GM12892 (cell line): Measurements from ENCODE around the gene UXS1.

Experiments
- DNase-seq: peaks from one replicate; pipeline ENCODE4 v3.0.0; 2011; ENCODE audit not compliant: insufficient read length
- FAIRE-seq: peaks from 2 replicates; lab custom pipeline; 2011; peaks lifted over from hg19 to GRCh38; lab: Jason Lieb, UNC
- POLR2A ChIP-seq: IDR thresholded peaks from 2 replicates; pipeline ENCODE4 v1.6.1; 2011; ENCODE audit warnings: low read depth, low read length, control low read depth
- POLR2AphosphoS5 ChIP-seq: IDR thresholded peaks from 2 replicates; pipeline ENCODE4 v1.6.1; 2011; ENCODE audit warnings: low read depth, low read length, control low read depth
- TAF1 ChIP-seq: IDR thresholded peaks from 2 replicates; pipeline ENCODE4 v1.6.1; 2011; ENCODE audit warnings: low read depth, mild to moderate bottlenecking, control low read depth, low read length, borderline replicate concordance

Gene UXS1

DNA sequence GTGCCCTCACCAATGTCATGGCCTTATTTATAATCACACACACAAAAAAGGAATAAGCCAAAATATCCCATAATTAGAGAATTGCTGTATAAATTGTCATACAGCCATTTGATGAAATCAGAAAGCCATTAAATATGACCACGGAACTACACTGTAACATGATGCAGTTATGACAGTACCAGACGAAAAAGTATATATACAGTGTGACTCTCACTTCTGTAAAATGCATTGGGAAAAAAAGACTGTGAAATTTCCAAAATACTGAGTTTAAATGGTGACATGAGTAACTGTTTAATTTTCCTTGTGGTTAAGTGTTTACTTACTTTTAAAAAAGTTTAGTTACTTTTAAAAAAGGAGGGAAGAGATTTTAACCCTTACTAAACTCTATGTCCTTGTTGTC is 25.4 kb downstream of the UXS1 start:
- FAIRE-seq (no peak), DNase-seq (no peak)
- TF ChIP-seq TAF1 (no peak), POLR2AphosphoS5 (no peak), POLR2A (no peak)

DNA sequence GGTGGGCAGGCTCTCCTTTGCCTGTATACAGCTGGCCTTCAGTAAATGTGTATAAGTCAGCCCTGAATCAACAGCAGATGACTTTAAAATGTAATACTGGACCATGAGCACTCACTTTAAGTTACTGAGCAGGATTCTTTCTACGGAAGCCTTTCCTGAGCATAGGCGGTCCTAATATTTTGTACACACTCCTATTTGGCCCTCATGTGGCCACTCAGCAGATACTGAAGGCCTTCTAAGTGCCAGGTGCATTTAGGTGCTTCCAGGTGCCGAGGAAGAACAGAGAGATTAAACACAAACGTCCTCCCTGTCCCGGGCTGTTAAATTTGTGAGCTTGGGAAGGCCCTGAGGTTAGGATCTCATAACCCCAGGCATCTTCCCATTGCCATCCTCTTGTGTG is 27.0 kb downstream of the UXS1 start:
- no peak for FAIRE-seq
- no peak for DNase-seq
- TF ChIP-seq TAF1 = no peak
- no peak for TF ChIP-seq POLR2AphosphoS5
- TF ChIP-seq POLR2A = no peak

DNA sequence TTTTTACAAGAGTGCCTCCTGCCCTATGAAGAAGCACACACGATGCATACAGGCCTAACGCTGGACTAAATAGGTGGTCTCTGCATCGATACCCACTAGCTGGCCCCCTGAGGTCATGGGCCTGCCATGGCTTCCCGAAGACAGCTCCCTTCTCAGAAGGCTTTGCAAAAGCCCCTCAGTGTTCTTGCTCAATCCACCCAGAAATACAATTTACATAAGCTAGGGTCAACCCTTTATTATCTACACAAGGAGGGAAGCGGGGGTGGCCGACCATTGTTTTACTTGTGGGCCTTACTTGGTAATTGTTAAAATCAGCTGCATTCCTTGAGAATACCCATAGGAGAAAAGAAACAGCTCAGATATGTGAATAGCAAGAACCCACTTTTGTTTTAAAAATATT is 28.5 kb downstream of the UXS1 start:
- FAIRE-seq = no peak
- TF ChIP-seq POLR2A (no peak), TAF1 (no peak), POLR2AphosphoS5 (no peak)
- no peak for DNase-seq

DNA sequence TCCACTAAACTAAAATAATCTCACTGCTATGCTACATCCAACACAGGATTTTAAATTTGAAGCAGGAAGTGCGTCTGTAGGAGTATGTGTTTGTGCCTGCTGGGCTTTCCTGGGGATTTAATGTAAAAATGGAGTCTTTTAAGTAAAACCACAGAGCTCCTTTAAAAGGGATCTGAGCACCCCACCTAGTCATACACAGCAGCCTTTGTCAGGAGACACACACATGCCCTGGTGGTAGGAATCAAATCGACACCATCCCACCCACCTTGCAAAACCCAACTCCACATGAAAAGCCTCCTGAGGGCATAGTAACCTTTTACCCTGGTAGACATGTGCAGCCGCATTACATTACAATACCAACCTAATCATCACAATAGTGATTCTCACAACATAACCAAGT is 29.1 kb downstream of the UXS1 start:
- FAIRE-seq (no peak), DNase-seq (no peak)
- TF ChIP-seq POLR2AphosphoS5 (no peak), TAF1 (no peak), POLR2A (no peak)

DNA sequence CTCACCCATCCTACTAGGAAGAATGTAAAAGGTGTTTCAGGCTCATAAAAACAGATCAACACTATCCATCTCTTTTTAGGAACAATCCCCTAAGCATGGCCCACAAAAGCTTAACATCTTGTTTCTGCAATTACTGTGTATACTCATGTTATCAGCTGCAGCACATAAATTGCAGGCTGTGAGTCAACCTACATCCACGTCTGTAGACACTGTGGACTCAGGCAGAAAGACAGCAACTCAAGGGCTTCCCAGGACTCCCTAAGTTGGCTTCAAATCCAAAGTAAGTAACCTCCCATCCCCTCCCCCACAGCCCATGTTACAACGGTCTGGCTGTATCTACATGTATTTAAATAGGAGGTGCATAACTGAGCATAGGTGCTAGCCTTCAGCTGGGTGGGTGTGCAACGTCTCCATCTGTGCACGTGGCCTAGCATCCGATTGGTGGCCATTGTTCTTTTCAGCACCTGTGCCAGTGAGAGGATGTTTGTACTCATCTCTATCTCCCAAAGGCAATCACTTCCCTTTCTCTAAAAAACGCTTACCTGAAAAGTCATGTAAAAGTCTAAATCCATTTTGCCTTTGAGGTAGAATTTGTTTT is 30.1 kb downstream of the UXS1 start:
- DNase-seq (no peak), FAIRE-seq (peak; percentile 30)
- TF ChIP-seq POLR2AphosphoS5 (no peak), POLR2A (no peak), TAF1 (no peak)

DNA sequence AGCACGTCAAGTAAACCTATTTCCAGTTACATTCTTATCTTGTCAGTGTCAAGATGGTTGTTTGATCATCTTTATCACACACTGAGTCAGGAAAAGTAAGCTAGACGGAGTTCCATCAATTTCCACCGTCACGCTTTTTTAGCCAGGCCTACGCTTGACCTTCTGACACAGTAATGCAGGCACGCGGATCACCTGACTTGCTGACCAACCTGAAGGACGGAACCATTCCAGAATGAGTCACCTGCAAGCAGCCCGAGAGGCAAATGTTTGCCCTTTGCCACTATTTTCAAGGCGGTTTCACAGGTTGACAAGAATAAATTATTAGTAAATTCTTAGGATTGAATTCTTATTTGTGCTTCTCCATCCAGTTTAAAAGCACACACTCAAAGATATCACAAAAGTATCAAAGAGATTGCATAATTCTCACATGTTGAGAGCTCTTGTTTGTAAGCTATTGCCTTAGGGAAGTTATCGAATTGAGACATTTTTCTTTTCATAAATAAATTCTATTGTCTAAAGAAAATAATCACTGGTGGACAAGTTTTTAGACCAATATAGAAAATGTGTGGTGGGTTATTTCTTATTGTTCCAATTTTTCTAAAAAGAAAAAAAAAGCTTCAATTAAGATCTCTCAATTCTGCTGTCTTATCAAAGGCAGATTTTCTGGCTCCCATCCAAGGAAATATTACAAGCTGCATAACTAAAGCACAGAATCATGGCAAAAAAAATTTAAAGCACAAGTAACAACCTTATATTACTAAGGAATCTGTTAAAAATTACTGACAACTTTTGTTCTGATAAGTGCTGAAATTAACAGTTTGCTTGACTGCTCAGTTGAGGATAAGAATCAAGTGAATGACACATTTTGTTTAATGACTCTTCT is 31.9 kb downstream of the UXS1 start:
- no peak for DNase-seq
- TF ChIP-seq POLR2A = no peak
- no peak for TF ChIP-seq POLR2AphosphoS5
- no peak for TF ChIP-seq TAF1
- no peak for FAIRE-seq

DNA sequence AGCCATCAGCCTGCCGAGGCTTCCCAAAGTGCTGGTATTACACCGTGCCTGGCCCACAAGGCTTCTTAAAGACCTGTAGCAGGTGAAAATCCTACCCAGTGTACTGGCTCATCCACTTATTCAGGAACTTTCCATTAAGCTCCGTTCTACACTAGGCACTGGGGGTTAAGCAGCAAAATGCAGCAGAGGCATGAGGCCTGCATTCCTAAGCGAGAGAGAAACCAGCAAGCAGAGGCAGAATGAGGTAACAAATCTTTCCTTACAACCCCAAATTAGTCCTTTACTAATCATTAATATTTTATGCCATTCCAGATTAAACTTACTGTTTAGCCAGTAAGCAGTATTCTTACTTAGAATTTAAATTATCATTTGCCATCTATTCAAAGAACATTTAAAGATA is 32.8 kb downstream of the UXS1 start:
- no peak for TF ChIP-seq POLR2A
- no peak for TF ChIP-seq POLR2AphosphoS5
- TF ChIP-seq TAF1 = no peak
- DNase-seq (no peak), FAIRE-seq (no peak)

DNA sequence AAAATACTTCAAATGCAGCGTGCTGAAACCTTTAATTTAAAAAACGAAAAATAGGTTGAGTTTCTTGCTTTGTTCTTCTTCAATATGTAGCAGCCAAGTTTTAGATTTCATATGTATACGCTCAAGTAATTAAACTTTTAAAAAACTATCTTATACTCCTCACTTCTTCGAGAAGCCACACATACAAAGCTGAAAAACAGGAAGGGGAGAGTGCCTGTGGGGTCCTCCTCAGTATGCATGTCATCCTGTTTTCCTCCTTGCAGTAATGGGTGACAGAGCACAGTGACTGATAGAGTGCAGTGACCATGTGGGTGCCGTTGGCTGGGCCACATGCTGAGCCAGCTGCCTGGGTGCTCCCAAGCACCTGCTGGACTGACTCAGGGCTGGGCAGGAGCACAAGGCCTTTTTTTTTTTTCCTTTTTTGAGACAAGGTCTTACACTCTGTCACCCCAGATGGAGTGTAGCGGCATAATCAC is 33.3 kb downstream of the UXS1 start:
- no peak for TF ChIP-seq POLR2AphosphoS5
- no peak for TF ChIP-seq TAF1
- no peak for TF ChIP-seq POLR2A
- FAIRE-seq (peak; percentile 9), DNase-seq (no peak)

DNA sequence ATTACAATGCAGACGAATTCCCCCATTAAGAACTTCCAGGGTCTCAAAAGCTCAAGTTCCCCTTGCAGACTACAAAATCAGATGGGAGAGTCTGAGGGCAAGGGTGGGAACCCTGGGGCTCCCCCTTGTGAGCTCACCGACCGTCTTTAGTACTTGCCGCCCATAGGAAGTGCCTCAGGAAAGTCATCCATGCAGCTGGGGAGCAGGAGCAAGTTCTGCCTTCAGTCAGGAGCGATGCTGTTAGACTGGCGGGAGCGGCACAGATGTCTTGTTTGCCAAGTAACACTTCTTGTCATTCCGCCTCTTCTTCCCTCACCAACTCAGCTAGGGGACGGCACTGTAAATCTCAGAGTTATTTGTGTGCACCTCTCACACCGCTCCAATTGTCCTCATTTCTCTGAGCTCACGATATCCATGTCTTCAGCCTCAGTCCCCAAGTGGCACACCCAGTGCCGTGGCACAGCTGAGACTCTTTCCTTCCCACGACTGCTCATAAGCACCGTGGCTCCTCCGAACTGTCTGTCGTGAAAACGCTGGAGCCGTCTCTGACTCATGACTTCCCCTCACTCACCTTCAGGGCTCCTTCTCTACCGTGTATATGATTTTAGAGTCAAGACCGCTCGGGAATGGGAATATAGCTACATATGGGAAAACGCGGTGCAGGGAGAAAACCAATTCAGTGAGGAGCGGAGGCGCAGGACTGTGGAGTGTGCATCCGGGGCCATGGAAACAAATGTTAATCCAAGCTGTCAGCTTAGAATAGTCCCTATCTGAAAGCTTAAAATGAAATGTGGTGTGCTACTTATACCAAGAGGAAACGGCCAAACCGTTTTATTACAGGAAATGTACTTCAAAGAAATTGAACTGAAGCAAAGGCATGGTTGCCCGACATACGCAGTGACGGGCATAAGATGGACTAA is 34.0 kb downstream of the UXS1 start:
- TF ChIP-seq POLR2A (no peak), TAF1 (no peak), POLR2AphosphoS5 (no peak)
- DNase-seq (no peak), FAIRE-seq (peak; percentile 46)

DNA sequence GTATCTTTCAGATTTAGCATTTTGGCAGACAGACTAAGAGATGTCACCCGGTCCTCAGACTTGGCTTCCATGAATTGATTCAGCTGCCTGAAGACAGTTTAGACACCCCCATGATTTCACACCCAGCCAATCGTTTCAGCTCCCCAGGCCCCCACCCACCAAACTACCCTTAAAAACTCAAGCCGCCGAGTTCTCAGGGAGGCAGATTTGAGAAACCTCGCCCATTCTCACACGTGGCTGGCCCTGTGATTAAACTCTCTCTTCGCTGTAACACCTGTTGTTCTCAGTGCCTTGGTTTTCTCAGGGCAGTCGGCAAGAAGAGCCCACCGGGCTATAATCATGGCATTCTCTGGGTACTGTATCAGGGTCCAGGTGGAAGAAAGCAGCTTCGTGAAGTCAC is 35.2 kb downstream of the UXS1 start:
- DNase-seq = no peak
- TF ChIP-seq POLR2A = no peak
- no peak for TF ChIP-seq POLR2AphosphoS5
- no peak for TF ChIP-seq TAF1
- FAIRE-seq = no peak

DNA sequence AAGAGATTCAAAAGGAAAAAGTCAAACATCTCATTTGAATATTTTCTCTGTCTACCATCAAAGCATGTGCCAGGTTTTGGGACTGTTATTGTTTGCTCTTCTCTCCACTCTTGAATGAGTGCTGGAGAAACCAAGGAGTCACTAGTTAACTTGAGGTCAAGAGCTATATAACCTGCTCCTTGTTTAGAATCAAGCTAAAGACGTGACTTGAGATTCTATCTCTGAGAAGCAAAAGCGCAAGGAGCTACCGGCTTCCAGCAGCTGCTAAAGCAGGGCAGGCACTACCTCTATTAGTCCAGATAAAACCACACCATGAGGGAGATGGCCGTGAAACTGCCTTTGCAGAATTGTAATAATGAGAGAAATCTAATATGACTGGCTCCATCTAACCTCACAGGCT is 36.0 kb downstream of the UXS1 start:
- no peak for FAIRE-seq

DNA sequence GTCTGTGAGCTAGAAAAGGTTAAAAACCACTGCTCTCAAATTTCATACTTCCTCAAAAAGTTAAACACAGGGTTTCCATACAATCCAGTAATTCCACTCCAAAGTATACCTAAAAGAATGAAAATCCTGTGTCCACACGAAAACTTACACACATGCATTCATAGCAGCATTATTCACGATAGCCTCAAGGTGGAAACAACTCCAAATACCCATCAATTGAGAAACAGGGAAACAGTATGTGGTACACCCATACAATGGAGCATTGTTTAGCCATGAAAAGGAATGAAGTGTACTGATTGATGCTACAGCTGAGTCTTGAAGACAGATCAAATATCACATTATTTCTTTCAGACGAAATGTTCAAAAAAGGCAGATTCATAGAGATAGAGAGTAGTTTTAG is 36.7 kb downstream of the UXS1 start:
- DNase-seq (no peak), FAIRE-seq (no peak)
- TF ChIP-seq TAF1 (no peak), POLR2AphosphoS5 (no peak), POLR2A (no peak)

More for the DNA sequence above, 36.0 kb downstream of the UXS1 start:
- no peak for DNase-seq
- no peak for TF ChIP-seq POLR2AphosphoS5
